HEK293 (cell line): ENCODE data around the gene MUTYH.

Source experiments
- CTCF ChIA-PET: fragments of 350-600 bp; formaldehyde crosslinking; extraction: SDS; loops from one replicate; lab custom pipeline; 2021; ENCODE audit warnings: antibody characterized with exemption; lab: Yijun Ruan, JAX
- POLR2A ChIA-PET: fragments of 300-600 bp; formaldehyde crosslinking; extraction: SDS; loops from one replicate; lab custom pipeline; 2020; ENCODE audit warnings: antibody characterized with exemption, inconsistent platforms; lab: Yijun Ruan, JAX
- H3K27ac ChIP-seq: fragments of 200-500 bp; sonication (Bioruptor generic); 2 replicates; pipeline ENCODE4 v1.5.1; 2014; ENCODE audit warnings: low read depth, low read length, control low read depth, inconsistent platforms; ENCODE audit errors: extremely low read depth
- H3K36me3 ChIP-seq, 2 experiments: fragments of 200-500 bp in 1 of 2; sonication (Bioruptor generic) in 1 of 2; 1 replicate in 1 of 2; 2 replicates in 1 of 2; pipeline ENCODE4 v1.5.1; 2014 to 2017; ENCODE audit warnings: inconsistent platforms in 2 of 2, low read length in 2 of 2; ENCODE audit not compliant: control insufficient read depth in 2 of 2, insufficient read depth in 1 of 2
- H3K4me1 ChIP-seq: fragments of 200-500 bp; sonication (Bioruptor generic); 2 replicates; pipeline ENCODE4 v1.5.1; 2014; ENCODE audit warnings: mild to moderate bottlenecking, low read length, inconsistent platforms; ENCODE audit not compliant: control insufficient read depth, insufficient read depth
- H3K4me3 ChIP-seq: 2 replicates; pipeline ENCODE4 v1.5.1; 2011; ENCODE audit warnings: low read depth, mild to moderate bottlenecking, control low read depth, low read length, moderate library complexity
- H3K9me3 ChIP-seq: fragments of 200-500 bp; sonication (Bioruptor generic); 2 replicates; pipeline ENCODE4 v1.5.1; 2014; ENCODE audit warnings: low read depth, low read length, inconsistent platforms; ENCODE audit not compliant: control insufficient read depth, insufficient read depth
- CTCF ChIP-seq: fragments of 450-650 bp; formaldehyde crosslinking; IDR thresholded peaks from 2 replicates; pipeline ENCODE4 v1.5.1; 2016; ENCODE audit warnings: missing biosample characterization, missing genetic modification characterization
- PATZ1 ChIP-seq: fragments of 450-650 bp; formaldehyde crosslinking; IDR thresholded peaks from 2 replicates; pipeline ENCODE4 v1.5.1; 2016; ENCODE audit warnings: missing biosample characterization, missing genetic modification characterization
- PRDM1 ChIP-seq: fragments of 450-650 bp; formaldehyde crosslinking; IDR thresholded peaks from 2 replicates; pipeline ENCODE4; 2016; ENCODE audit warnings: missing biosample characterization, missing genetic modification characterization
- SP7 ChIP-seq: fragments of 450-650 bp; formaldehyde crosslinking; IDR thresholded peaks from 2 replicates; pipeline ENCODE4 v1.5.1; 2016; ENCODE audit warnings: missing biosample characterization, missing genetic modification characterization
- TCF7L2 ChIP-seq: IDR thresholded peaks from 2 replicates; pipeline ENCODE4 v1.6.1; 2011; ENCODE audit warnings: low read depth, mild to moderate bottlenecking, inconsistent platforms, low read length, moderate library complexity, borderline replicate concordance
- ZBTB1 ChIP-seq: fragments of 450-650 bp; formaldehyde crosslinking; IDR thresholded peaks from 2 replicates; pipeline ENCODE4 v1.5.1; 2016; ENCODE audit warnings: missing biosample characterization, missing genetic modification characterization
- ZBTB17 ChIP-seq: fragments of 450-650 bp; formaldehyde crosslinking; IDR thresholded peaks from 2 replicates; pipeline ENCODE4 v1.5.1; 2016; ENCODE audit warnings: missing biosample characterization, missing genetic modification characterization
- ZNF184 ChIP-seq: fragments of 450-650 bp; IDR thresholded peaks from 2 replicates; pipeline ENCODE4 v1.5.1; 2018; ENCODE audit warnings: missing biosample characterization, mild to moderate bottlenecking, missing genetic modification characterization
- ZNF223 ChIP-seq: fragments of 450-650 bp; formaldehyde crosslinking; IDR thresholded peaks from 2 replicates; pipeline ENCODE4 v1.5.1; 2016; ENCODE audit warnings: missing biosample characterization, missing genetic modification characterization
- ZNF24 ChIP-seq: fragments of 450-650 bp; formaldehyde crosslinking; IDR thresholded peaks from 2 replicates; pipeline ENCODE4 v1.5.1; 2016; ENCODE audit warnings: missing biosample characterization, missing genetic modification characterization
- ZNF335 ChIP-seq: fragments of 450-650 bp; formaldehyde crosslinking; conservative IDR thresholded peaks from 2 replicates; pipeline ENCODE4 v1.5.1; 2016; ENCODE audit warnings: missing biosample characterization, missing genetic modification characterization
- ZNF354C ChIP-seq: fragments of 450-650 bp; formaldehyde crosslinking; IDR thresholded peaks from 2 replicates; pipeline ENCODE4 v1.5.1; 2016; ENCODE audit warnings: missing biosample characterization, missing genetic modification characterization, low read depth, borderline replicate concordance
- ZNF366 ChIP-seq: fragments of 450-650 bp; formaldehyde crosslinking; conservative IDR thresholded peaks from 2 replicates; pipeline ENCODE4 v1.5.1; 2016; ENCODE audit warnings: missing biosample characterization, missing genetic modification characterization
- ZNF394 ChIP-seq: fragments of 450-650 bp; formaldehyde crosslinking; IDR thresholded peaks from 2 replicates; pipeline ENCODE4 v1.5.1; 2016; ENCODE audit warnings: missing biosample characterization, missing genetic modification characterization, mild to moderate bottlenecking, moderate library complexity, borderline replicate concordance
- ZNF433 ChIP-seq: fragments of 450-650 bp; formaldehyde crosslinking; IDR thresholded peaks from 2 replicates; pipeline ENCODE4 v1.5.1; 2016; ENCODE audit warnings: missing biosample characterization, missing genetic modification characterization, low read depth
- ZNF555 ChIP-seq: fragments of 450-650 bp; formaldehyde crosslinking; conservative IDR thresholded peaks from 2 replicates; pipeline ENCODE4 v1.5.1; 2017; ENCODE audit warnings: missing biosample characterization, mild to moderate bottlenecking, missing genetic modification characterization, inconsistent platforms
- ZNF600 ChIP-seq: fragments of 450-650 bp; formaldehyde crosslinking; IDR thresholded peaks from 2 replicates; pipeline ENCODE4 v1.5.1; 2016; ENCODE audit warnings: missing biosample characterization, missing genetic modification characterization
- ZNF624 ChIP-seq: fragments of 450-650 bp; formaldehyde crosslinking; IDR thresholded peaks from 2 replicates; pipeline ENCODE4 v1.5.1; 2017; ENCODE audit warnings: missing biosample characterization, missing genetic modification characterization
- ZNF629 ChIP-seq: fragments of 450-650 bp; formaldehyde crosslinking; IDR thresholded peaks from 2 replicates; pipeline ENCODE4 v1.5.1; 2017; ENCODE audit warnings: missing biosample characterization, missing genetic modification characterization
- ZNF639 ChIP-seq: fragments of 450-650 bp; formaldehyde crosslinking; IDR thresholded peaks from 2 replicates; pipeline ENCODE4 v1.5.1; 2016; ENCODE audit warnings: missing biosample characterization, missing genetic modification characterization
- ZNF777 ChIP-seq: fragments of 450-650 bp; formaldehyde crosslinking; IDR thresholded peaks from 2 replicates; pipeline ENCODE4 v1.5.1; 2017; ENCODE audit warnings: missing biosample characterization, missing genetic modification characterization, borderline replicate concordance
- ZSCAN18 ChIP-seq: fragments of 450-650 bp; formaldehyde crosslinking; IDR thresholded peaks from 2 replicates; pipeline ENCODE4 v1.5.1; 2016; ENCODE audit warnings: missing biosample characterization, missing genetic modification characterization

The MUTYH gene

GRCh38 chr1:45359882-45360513 lies 19.8 kb upstream of the MUTYH start (continued):
- TF ChIP-seq ZNF335 (tag by site-specific recombination): peak; percentile 39; the same call in 1 of the 2 replicates

- Histone ChIP-seq H3K36me3 (no peaks in the 10 kb centered on the region), H3K4me3 (no peak overlapping the region), H3K9me3 (no peaks in the 10 kb centered on the region), H3K4me1 (peaks cover 7% of the 10 kb centered on the region; the same call in 1 of the 2 replicates)
- ChIA-PET POLR2A (interaction anchor here (0.6 to 2.5 kb wide), 6 partner anchors 8 to 330 kb away, joined by 3 to 14 read pairs (median 6); partner anchors contain the start of genes GPBP1L1, MUTYH, TESK2 and TOE1), CTCF (interaction anchor here (0.6 to 11.2 kb wide), 4 partner anchors 58 to 890 kb away, joined by 3 to 157 read pairs (median 5); partner anchors contain the start of gene TESK2)
- TF ChIP-seq SP7 (tag by site-specific recombination) (0 out of 2 replicates have a peak, but pooled peaks have one; percentile 34), PRDM1 (tag by site-specific recombination) (peak; percentile 67; the same call in 1 of the 2 replicates), ZNF433 (no peak), ZBTB17 (peak; percentile 74; the same call in 1 of the 2 replicates), ZNF600 (tag by site-specific recombination) (peak; percentile 93), TCF7L2 (no peak), ZNF184 (tag by site-specific recombination) (no peak), ZNF629 (tag by site-specific recombination) (0 out of 2 replicates have a peak, but pooled peaks have one; percentile 28), ZNF366 (tag by site-specific recombination) (peak; percentile 73), ZNF639 (tag by site-specific recombination) (peak; percentile 60; the same call in 1 of the 2 replicates)
- TF ChIP-seq, all 188 proteins: peak for 7
- H3K27ac ChIP-seq: no peak overlapping the region
These were observed 15.9 kb upstream of the MUTYH start for GRCh38 chr1:45356186-45356585.

- ChIA-PET POLR2A (interaction anchor here (0.6 to 2.5 kb wide), 5 partner anchors 8 to 136 kb away, joined by 3 to 14 read pairs (median 7); partner anchors contain the start of genes MUTYH, TESK2 and TOE1), CTCF (interaction anchor here (0.6 to 11.2 kb wide), 2 partner anchors 137 to 188 kb away, joined by 5 to 157 read pairs; partner anchors contain the start of gene TESK2)
- Histone ChIP-seq H3K4me3 (no peak overlapping the region), H3K4me1 (peaks cover 7% of the 10 kb centered on the region; the same call in 1 of the 2 replicates), H3K9me3 (no peaks in the 10 kb centered on the region), H3K27ac (no peak overlapping the region), H3K36me3 (no peaks in the 10 kb centered on the region)
- no peak for TF ChIP-seq CTCF (tag by site-specific recombination)
- peak; percentile 34; the same call in 1 of the 2 replicates for TF ChIP-seq ZNF394 (tag by site-specific recombination)
These were observed 15.4 kb upstream of the MUTYH start for GRCh38 chr1:45355683-45356082.

GRCh38 chr1:45354838-45355237 lies 14.6 kb upstream of the MUTYH start:
- Histone ChIP-seq H3K27ac (no peak overlapping the region), H3K4me3 (no peak overlapping the region), H3K36me3 (no peaks in the 10 kb centered on the region), H3K4me1 (peaks cover 7% of the 10 kb centered on the region; the same call in 1 of the 2 replicates), H3K9me3 (no peaks in the 10 kb centered on the region)
- POLR2A ChIA-PET: interaction anchor here (2.1 kb wide), 1 partner anchor 15 kb away, joined by 5 read pairs; the partner anchor contains the start of genes MUTYH and TOE1
- CTCF ChIA-PET: interaction anchor here (0.6 to 11.2 kb wide), 2 partner anchors 11 to 137 kb away, joined by 4 to 157 read pairs; partner anchors contain the start of gene TESK2
- TF ChIP-seq PATZ1 (tag by site-specific recombination) (no peak), ZNF555 (tag by site-specific recombination) (no peak), ZNF354C (tag by site-specific recombination) (no peak), ZNF24 (no peak), TCF7L2 (no peak), ZBTB1 (tag by site-specific recombination) (no peak), ZSCAN18 (tag by site-specific recombination) (no peak), ZNF624 (tag by site-specific recombination) (no peak), ZNF223 (no peak), ZNF777 (tag by site-specific recombination) (no peak)
